ENCODE results near the gene JDP2. TPM values are rescaled to one million over a fixed set of nuclear protein-coding genes. Genes with fewer than 3 reads are reported as not detected.

Gene JDP2
- polyA plus RNA-seq, 4 donors, result 21.6 to 32.1 (median 24.5) TPM

DNA sequence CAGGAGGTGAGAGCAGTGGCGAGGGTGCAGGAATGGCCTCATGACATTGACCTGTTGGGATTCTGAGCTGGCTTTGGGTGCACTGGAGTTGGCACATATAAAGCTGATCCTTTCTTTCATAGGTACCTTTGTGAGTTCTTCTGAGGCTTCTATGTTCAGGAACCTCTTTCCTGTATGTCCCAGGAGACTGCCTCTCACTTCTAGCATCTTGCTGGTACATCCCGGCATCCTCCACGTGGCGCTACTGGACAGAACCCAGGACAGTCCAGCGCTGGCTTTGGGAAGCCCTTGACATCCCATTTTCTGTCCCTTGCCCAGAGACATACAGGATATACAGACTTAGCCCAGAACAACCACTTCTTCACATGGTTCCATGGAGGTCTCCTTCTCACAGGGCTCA is 50.1 kb downstream of the JDP2 start:
- no peak for DNase-seq (ENCODE audit: low read depth in 4 of 4, low spot score in 2 of 4)

- DNase-seq (ENCODE audit: low read depth in 4 of 4, low spot score in 2 of 4), result no peak
Observed at GRCh38 chr14:75479770-75480600, 52.2 kb downstream of the JDP2 start.

- no peak for DNase-seq (ENCODE audit: low read depth in 4 of 4, low spot score in 2 of 4)
Observed at GRCh38 chr14:75482366-75482765, 54.5 kb downstream of the JDP2 start.

DNA sequence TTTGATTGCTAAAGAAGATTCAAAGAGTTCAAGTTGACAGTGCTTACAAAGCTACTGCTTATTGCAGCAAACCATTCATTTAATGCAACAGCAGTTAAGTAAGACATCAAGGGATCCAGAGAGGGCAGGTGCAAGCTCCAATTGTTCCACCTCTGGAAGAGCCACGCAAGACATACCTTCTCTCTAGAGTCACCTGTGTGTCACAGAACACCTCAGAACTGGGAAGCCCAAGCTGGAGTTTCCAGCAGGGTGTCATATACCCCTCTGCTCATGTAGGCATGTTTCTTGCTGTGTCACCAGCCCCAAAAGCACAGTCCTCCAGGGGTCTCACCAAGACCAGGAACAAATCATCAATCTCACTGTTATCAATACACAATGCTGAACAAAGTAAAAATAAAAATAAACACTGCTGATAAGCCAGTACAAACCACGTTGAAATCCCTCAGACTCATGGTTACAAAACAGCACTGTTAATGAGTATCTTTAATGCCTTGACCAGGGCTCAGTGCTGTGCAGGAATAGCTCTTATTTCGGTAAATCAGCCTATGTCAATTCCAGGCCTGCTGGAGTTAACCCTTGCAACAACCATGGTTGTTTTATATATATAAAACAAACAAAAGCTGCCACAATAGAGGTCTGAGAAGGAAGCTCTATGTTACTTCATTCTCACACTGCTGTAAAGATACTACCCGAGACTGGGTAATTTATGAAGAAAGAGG is 57.0 kb downstream of the JDP2 start:
- no peak for DNase-seq (ENCODE audit: low read depth in 4 of 4, low spot score in 2 of 4)

DNA sequence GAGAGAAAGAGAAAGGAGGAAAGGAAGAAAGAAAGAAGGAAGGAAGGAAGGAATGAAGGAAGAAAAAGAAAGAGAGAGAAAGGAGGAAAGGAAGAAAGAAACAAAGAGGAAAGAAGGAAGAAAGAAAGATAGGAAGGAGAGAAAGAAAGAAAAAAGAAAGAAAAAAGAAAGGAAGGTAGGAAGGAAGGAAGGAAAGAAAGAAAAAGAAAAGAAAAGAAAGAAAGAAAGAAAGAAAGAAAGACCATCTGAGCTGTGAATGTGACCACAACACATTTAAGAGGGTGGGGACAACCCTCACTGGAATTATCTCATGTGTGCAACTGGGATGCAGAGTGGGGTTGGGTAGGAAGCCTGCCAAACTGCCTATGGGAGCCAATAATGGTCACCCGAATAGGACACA is 58.5 kb downstream of the JDP2 start:
- no peak for DNase-seq (ENCODE audit: low read depth in 4 of 4, low spot score in 2 of 4)

DNA sequence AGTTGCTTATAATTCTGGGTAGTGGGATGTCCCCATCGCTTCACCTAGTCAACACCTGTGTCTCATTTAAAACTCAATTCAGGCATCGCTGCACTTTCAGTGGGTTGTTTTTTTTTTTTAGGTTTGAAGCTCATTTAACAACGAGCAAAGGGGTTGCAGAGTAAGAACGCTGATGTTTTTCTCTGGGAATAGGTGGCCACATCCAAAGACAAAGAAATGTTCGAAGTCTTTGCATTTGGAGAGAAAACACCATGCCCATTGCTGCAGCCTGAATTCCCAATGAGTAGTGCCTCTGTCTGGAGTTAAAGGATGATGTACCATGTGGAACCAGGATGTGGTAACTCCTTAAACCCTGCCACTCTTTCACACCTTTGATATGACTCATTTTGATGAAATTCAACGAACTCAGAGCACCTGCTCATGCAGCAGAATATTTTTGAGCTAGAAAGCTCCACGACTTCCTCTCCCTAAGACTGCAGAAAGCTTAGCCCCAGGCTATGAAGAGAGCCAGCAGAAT is 59.4 kb downstream of the JDP2 start:
- no peak for DNase-seq (ENCODE audit: low read depth in 4 of 4, low spot score in 2 of 4)

GRCh38 chr14:75489480-75489837 is 61.6 kb downstream of the JDP2 start:
- no peak for DNase-seq (ENCODE audit: low read depth in 4 of 4, low spot score in 2 of 4)

GRCh38 chr14:75491376-75491978 is 63.7 kb downstream of the JDP2 start:
- DNase-seq (ENCODE audit: low read depth in 4 of 4, low spot score in 2 of 4), result no peak

GRCh38 chr14:75492832-75493591 is 65.2 kb downstream of the JDP2 start:
- no peak for DNase-seq (ENCODE audit: low read depth in 4 of 4, low spot score in 2 of 4)

DNA sequence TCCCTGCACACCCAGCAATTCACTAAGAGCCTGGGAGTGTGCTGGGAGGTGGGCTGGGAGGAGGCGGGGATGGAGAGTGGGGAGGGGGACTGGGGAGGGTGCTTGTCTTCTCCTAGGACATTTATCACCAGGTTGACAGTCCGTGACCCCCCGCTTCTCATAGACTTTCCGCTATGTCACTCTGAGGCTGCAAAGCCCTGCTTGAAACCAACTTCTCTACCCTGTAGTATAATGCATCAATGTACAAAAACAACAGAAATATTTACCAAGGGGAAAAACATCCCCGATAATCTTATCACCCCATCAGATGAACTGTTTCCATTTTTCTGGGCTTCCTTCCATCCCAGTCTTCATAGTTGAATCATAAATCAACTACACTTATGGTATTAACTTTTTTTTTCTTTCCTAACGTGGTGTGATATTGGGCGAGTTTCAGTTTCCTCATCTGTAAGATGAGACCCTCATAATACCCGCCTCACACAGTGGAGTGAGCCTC is 65.8 kb downstream of the JDP2 start:
- no peak for DNase-seq (ENCODE audit: low read depth in 4 of 4, low spot score in 2 of 4)

DNA sequence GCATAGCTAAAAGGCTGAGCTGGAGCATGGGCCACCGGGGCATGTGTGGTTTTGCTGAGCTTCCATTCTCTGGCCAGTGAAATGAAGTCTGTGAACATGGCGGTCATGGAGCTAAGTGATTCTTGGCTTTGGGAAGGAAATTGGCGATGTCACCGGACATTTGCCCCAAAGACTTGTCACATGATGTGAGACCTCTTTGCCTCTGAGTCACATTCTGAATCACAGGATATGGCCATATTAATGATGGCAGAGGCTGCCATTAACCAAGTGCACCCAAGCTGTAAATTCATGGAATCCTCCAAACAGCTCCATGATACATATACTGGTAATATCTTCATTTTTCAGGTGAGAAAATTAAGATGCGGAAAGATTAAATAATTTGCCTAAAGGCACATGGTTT is 67.1 kb downstream of the JDP2 start:
- DNase-seq (ENCODE audit: low read depth in 4 of 4, low spot score in 2 of 4), result no peak

GRCh38 chr14:75495399-75495798 is 67.6 kb downstream of the JDP2 start:
- DNase-seq (ENCODE audit: low read depth in 4 of 4, low spot score in 2 of 4), result no peak

- no peak for DNase-seq (ENCODE audit: low read depth in 4 of 4, low spot score in 2 of 4)
Observed at GRCh38 chr14:75495882-75496281, 68.1 kb downstream of the JDP2 start.

GRCh38 chr14:75496755-75497154 is 68.9 kb downstream of the JDP2 start:
- DNase-seq (ENCODE audit: low read depth in 4 of 4, low spot score in 2 of 4), result no peak

DNA sequence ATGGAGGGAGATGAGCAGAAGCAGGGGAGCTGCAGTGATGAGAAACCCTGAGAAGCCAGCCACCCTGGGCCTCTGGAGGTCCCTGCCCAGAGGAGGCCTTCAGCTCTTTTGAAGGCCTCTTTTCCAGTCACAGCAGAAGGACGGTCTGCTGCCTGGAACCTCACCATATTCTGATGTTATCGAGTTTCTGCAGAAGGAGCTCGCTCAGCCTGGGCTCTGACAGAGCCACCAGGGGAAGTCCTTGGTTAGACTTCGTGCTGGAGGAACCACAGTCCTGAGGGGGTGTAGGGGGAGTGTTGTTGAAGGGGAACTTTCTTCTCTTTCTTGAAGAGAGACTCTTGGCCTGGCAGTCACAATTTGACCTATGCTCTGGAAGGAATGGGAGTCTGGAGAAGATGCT is 69.4 kb downstream of the JDP2 start:
- no peak for DNase-seq (ENCODE audit: low read depth in 4 of 4, low spot score in 2 of 4)

DNA sequence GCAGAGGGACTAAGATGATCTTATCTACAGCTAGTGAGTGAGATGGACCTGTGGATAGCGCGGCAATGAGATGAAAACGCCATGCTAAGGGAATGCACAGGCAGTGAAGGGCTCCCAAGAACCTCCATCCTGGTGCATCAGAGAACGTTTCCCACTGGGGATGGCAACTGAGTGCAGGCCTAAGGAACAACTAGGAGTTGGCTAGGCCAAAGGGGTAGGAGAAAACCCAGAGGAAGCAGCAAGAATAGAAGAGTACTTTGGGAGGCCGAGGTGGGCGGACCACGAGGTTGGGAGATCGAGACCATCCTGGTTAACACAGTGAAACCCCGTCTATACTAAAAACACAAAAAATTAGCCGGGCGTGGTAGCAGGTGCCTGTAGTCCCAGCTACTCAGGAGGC is 69.9 kb downstream of the JDP2 start:
- no peak for DNase-seq (ENCODE audit: low read depth in 4 of 4, low spot score in 2 of 4)

GRCh38 chr14:75499084-75499875 is 71.5 kb downstream of the JDP2 start:
- no peak for DNase-seq (ENCODE audit: low read depth in 4 of 4, low spot score in 2 of 4)

- no peak for DNase-seq (ENCODE audit: low read depth in 4 of 4, low spot score in 2 of 4)
Observed at GRCh38 chr14:75501080-75501479, 73.3 kb downstream of the JDP2 start.

DNA sequence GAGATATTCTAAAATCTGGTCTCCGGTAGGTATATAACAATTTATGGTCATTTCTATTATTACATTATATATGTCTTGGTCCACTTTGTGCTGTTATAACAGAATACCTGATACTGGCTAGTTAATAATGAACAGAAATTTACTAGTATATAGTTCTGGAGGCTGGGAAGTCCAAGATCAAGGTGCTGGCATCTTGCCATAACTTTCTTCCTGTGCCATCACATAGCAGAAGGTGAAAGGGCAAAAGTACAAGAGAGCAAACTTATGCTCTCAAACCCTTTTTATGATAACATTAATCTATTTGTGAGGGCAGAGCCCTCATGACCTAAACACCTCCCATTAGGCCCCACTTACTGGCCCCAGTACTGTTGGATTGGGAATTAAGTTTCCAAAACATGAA is 76.6 kb downstream of the JDP2 start:
- DNase-seq (ENCODE audit: low read depth in 4 of 4, low spot score in 2 of 4), result no peak

DNA sequence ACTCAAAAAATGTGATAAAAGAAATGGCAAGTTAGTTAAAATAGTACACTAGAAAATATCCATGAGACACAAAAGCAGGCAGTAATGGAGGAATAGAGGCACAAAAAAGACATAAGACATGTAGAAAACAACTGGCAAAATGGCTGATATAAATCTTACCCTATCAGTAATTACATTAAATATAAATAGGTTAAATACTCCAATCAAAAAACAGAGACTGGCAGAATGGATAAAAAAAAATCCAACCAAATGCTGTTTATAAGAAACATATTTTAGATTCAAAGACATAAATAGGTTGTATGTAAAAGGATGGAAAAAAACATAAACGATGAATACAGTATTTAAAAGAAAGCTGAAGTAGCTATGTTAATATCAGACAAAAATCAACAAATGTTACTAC is 79.1 kb downstream of the JDP2 start:
- no peak for DNase-seq (ENCODE audit: low read depth in 4 of 4, low spot score in 2 of 4)

Measured in left renal cortex interstitium (tissue), 4 donors.